Mesodermal cell (in vitro differentiated cells): ENCODE measurements around the gene SLC4A9.

ENCODE experiments used
- H3K27ac ChIP-seq: 2 replicates; pipeline ENCODE4 v1.7.0; 2013; ENCODE audit warnings: mild to moderate bottlenecking, low read depth, low read length, moderate library complexity; ENCODE audit not compliant: severe bottlenecking
- H3K36me3 ChIP-seq: 2 replicates; pipeline ENCODE4 v1.7.1; 2013; ENCODE audit warnings: mild to moderate bottlenecking, low read length, moderate library complexity; ENCODE audit not compliant: control insufficient read depth, insufficient read depth
- H3K4me1 ChIP-seq: one replicate; pipeline ENCODE4 v1.7.1; 2013; ENCODE audit warnings: mild to moderate bottlenecking, low read length; ENCODE audit not compliant: insufficient read depth, control insufficient read depth, poor library complexity, severe bottlenecking
- H3K4me3 ChIP-seq: 2 replicates; pipeline ENCODE4 v1.7.0; 2013; ENCODE audit warnings: low read length, control low read depth, mild to moderate bottlenecking; ENCODE audit not compliant: insufficient read depth, poor library complexity, severe bottlenecking; ENCODE audit errors: extremely low read depth
- H3K9me3 ChIP-seq: 2 replicates; pipeline ENCODE4 v1.7.1; 2013; ENCODE audit warnings: mild to moderate bottlenecking, low read length, moderate library complexity; ENCODE audit not compliant: control insufficient read depth
- WGBS, 2 experiments: methylation state at CpG; one replicate each; pipeline ENCODE4 v1.1.5; 2013; ENCODE audit warnings: missing lambda C conversion rate in 2 of 2; ENCODE audit not compliant: insufficient coverage in 2 of 2; 5-methylcytosine and 5-hydroxymethylcytosine counted together

Gene SLC4A9

DNA sequence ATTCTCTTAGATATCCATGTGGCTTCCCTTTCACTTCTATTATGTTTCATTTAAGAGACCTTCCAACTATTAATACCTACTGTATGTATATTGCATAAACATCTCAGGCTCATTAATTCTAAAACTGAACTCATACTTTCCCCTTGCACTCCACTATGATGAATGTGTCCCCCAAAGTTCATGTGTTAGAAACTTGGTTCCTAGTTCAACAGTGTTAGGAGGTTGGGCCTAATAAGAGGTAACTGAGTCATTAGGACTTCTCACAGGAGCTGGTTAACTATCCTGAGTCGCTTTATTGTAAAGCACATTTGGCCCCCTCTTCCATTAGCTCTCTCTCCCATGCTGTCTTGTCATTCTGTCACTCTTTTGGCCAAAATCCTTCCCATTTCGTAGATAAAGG is 63.6 kb downstream of the SLC4A9 start:
- H3K4me1 ChIP-seq = no peaks in the 10 kb centered on the region
- no peaks in the 10 kb centered on the region for H3K36me3 ChIP-seq
- WGBS, 2 experiments = 92% methylated on average over 2 of the region's 2 CpGs; no CpG with 5 or more reads in 1 of the 2 experiments
- no peak overlapping the region for H3K27ac ChIP-seq
- no peak overlapping the region for H3K4me3 ChIP-seq
- no peaks in the 10 kb centered on the region for H3K9me3 ChIP-seq

DNA sequence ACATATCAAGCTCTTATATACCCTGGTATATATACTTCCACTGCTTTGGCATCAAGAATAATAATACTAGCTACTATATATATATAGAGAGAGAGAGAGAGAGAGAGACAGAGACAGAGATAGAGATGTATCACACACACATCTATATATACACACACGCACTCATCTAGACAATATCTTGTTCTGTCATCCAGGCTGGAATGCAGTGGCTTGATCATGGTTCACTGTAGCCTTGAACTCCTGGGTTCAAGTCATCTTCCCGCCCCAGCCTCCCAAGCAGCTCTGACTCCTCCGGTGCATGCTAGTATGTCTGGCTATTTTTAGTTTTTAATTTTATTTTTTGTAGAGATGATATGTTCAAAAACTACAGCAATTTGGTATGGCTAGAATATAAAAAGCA is 64.1 kb downstream of the SLC4A9 start:
- H3K4me3 ChIP-seq = no peak overlapping the region
- no peaks in the 10 kb centered on the region for H3K4me1 ChIP-seq
- WGBS, 2 experiments = 17 to 64% methylated on average over 1 of the region's 3 CpGs
- H3K9me3 ChIP-seq = no peaks in the 10 kb centered on the region
- H3K27ac ChIP-seq = no peak overlapping the region
- H3K36me3 ChIP-seq = no peaks in the 10 kb centered on the region
